HG03025 (cell line): ENCODE measurements around the gene GOLIM4.
"Not testable (repeated sequence)": the region's sequence is repeated elsewhere in the genome, so short reads cannot be mapped to it uniquely, and the experiment has no call there.

ENCODE experiments used
- ATAC-seq: cut with Tn5 transposase; IDR thresholded peaks from one replicate; pipeline ENCODE4 v1.9.1; 2021; ENCODE audit warnings: mild to moderate bottlenecking, moderate library complexity; ENCODE audit not compliant: unreplicated experiment, low FRiP score

The GOLIM4 gene

GRCh38 chr3:168081171-168081771 lies 14.5 kb downstream of the GOLIM4 start:
- no peak for ATAC-seq

- no peak for ATAC-seq
Observed at GRCh38 chr3:168080499-168081170, 15.1 kb downstream of the GOLIM4 start.

- no peak for ATAC-seq
Observed at GRCh38 chr3:168080022-168080421, 15.7 kb downstream of the GOLIM4 start.

- no peak for ATAC-seq
Observed at GRCh38 chr3:168077091-168077490, 18.6 kb downstream of the GOLIM4 start.

- ATAC-seq: no peak
Observed at GRCh38 chr3:168073842-168074605, 21.7 kb downstream of the GOLIM4 start.

GRCh38 chr3:168072323-168072650 lies 23.4 kb downstream of the GOLIM4 start:
- no peak for ATAC-seq

- ATAC-seq: no peak
Observed at GRCh38 chr3:168071591-168072322, 24.0 kb downstream of the GOLIM4 start.

GRCh38 chr3:168070919-168071318 lies 24.8 kb downstream of the GOLIM4 start:
- ATAC-seq: no peak

GRCh38 chr3:168068346-168068745 lies 27.4 kb downstream of the GOLIM4 start:
- no peak for ATAC-seq

GRCh38 chr3:168066882-168067281 lies 28.8 kb downstream of the GOLIM4 start:
- no peak for ATAC-seq

GRCh38 chr3:168065569-168065968 lies 30.2 kb downstream of the GOLIM4 start:
- ATAC-seq: no peak

GRCh38 chr3:168063122-168063521 lies 32.6 kb downstream of the GOLIM4 start:
- ATAC-seq: no peak

GRCh38 chr3:168062679-168063078 lies 33.0 kb downstream of the GOLIM4 start:
- no peak for ATAC-seq

GRCh38 chr3:168061332-168061996 lies 34.3 kb downstream of the GOLIM4 start:
- ATAC-seq: peak; percentile 92

GRCh38 chr3:168060317-168060716 lies 35.4 kb downstream of the GOLIM4 start:
- no peak for ATAC-seq

GRCh38 chr3:168058481-168058880 lies 37.2 kb downstream of the GOLIM4 start:
- no peak for ATAC-seq

- ATAC-seq: not testable (repeated sequence)
Observed at GRCh38 chr3:168056398-168057230, 39.1 kb downstream of the GOLIM4 start.

- no peak for ATAC-seq
Observed at GRCh38 chr3:168054447-168054846, 41.3 kb downstream of the GOLIM4 start.

GRCh38 chr3:168053115-168053514 lies 42.6 kb downstream of the GOLIM4 start:
- ATAC-seq: no peak

- no peak for ATAC-seq
Observed at GRCh38 chr3:168052515-168052914, 43.2 kb downstream of the GOLIM4 start.
